H9 (cell line): ENCODE data around the gene DIS3L2. TPM values are rescaled to one million over a fixed set of nuclear protein-coding genes. Genes with fewer than 3 reads are reported as not detected.

Experiments
- DNase-seq: peaks from one replicate; pipeline ENCODE4 v3.0.0-alpha.2; 2017
- H2AFZ ChIP-seq: one replicate; pipeline ENCODE4 v1.6.1; 2013; ENCODE audit warnings: mild to moderate bottlenecking, low read length, control low read depth, moderate library complexity
- H2AK5ac ChIP-seq: 2 replicates; pipeline ENCODE4 v1.6.1; 2013; ENCODE audit warnings: low read length, control low read depth, mixed read lengths; ENCODE audit not compliant: insufficient read length
- H2BK120ac ChIP-seq: one replicate; pipeline ENCODE4 v1.6.1; 2013; ENCODE audit warnings: low read depth, mild to moderate bottlenecking, low read length, control low read depth, inconsistent platforms; ENCODE audit not compliant: poor library complexity, severe bottlenecking
- H2BK12ac ChIP-seq: 2 replicates; pipeline ENCODE4 v1.6.1; 2013; ENCODE audit warnings: low read length, control low read depth, mixed read lengths, low read depth; ENCODE audit not compliant: insufficient read length
- H2BK15ac ChIP-seq: 2 replicates; pipeline ENCODE4 v1.6.1; 2013; ENCODE audit warnings: low read depth, low read length, control low read depth
- H2BK20ac ChIP-seq: one replicate; pipeline ENCODE4 v1.6.1; 2013; ENCODE audit warnings: low read depth, mild to moderate bottlenecking, low read length, control low read depth, inconsistent platforms; ENCODE audit not compliant: poor library complexity, severe bottlenecking
- H2BK5ac ChIP-seq: 2 replicates; pipeline ENCODE4 v1.6.1; 2013; ENCODE audit warnings: low read length, control low read depth, mixed read lengths; ENCODE audit not compliant: insufficient read length
- H3K14ac ChIP-seq: 2 replicates; pipeline ENCODE4 v1.6.1; 2013; ENCODE audit warnings: low read length, control low read depth; ENCODE audit not compliant: insufficient read depth
- H3K18ac ChIP-seq: 2 replicates; pipeline ENCODE4 v1.6.1; 2013; ENCODE audit warnings: low read depth, mild to moderate bottlenecking, mixed read lengths, low read length, control low read depth; ENCODE audit not compliant: insufficient read length
- H3K23ac ChIP-seq: 2 replicates; pipeline ENCODE4 v1.6.1; 2013; ENCODE audit warnings: low read length, control low read depth, mixed read lengths, low read depth; ENCODE audit not compliant: insufficient read length
- H3K23me2 ChIP-seq: 2 replicates; pipeline ENCODE4 v1.6.1; 2013; ENCODE audit warnings: low read depth, mild to moderate bottlenecking, mixed read lengths, low read length, control low read depth; ENCODE audit not compliant: insufficient read length, poor library complexity, severe bottlenecking
- H3K27ac ChIP-seq: 2 replicates; pipeline ENCODE4 v1.5.1; 2013; ENCODE audit warnings: low read length, control low read depth, mixed read lengths, low read depth; ENCODE audit not compliant: insufficient read length
- H3K27me3 ChIP-seq: 2 replicates; pipeline ENCODE4 v1.6.1; 2013; ENCODE audit warnings: low read length, control low read depth, inconsistent platforms; ENCODE audit not compliant: insufficient read depth
- H3K4ac ChIP-seq: 2 replicates; pipeline ENCODE4 v1.6.1; 2013; ENCODE audit warnings: low read depth, mild to moderate bottlenecking, control low read depth, inconsistent platforms, low read length, moderate library complexity
- H3K4me1 ChIP-seq: 2 replicates; pipeline ENCODE4 v1.6.1; 2013; ENCODE audit warnings: low read length, control low read depth, inconsistent platforms; ENCODE audit not compliant: insufficient read depth
- H3K4me2 ChIP-seq: 2 replicates; pipeline ENCODE4 v1.6.1; 2013; ENCODE audit warnings: low read length, control low read depth, mixed read lengths; ENCODE audit not compliant: insufficient read length, insufficient read depth
- H3K56ac ChIP-seq: 2 replicates; pipeline ENCODE4 v1.6.1; 2013; ENCODE audit warnings: low read depth, mild to moderate bottlenecking, mixed read lengths, low read length, control low read depth; ENCODE audit not compliant: insufficient read length
- H3K79me1 ChIP-seq: 2 replicates; pipeline ENCODE4 v1.6.1; 2013; ENCODE audit warnings: low read depth, mild to moderate bottlenecking, moderate library complexity, low read length, control low read depth, inconsistent platforms; ENCODE audit not compliant: insufficient read depth, poor library complexity, severe bottlenecking
- H3K79me2 ChIP-seq: 2 replicates; pipeline ENCODE4 v1.6.1; 2013; ENCODE audit warnings: low read length, control low read depth, inconsistent platforms; ENCODE audit not compliant: insufficient read depth
- H3K9ac ChIP-seq: 2 replicates; pipeline ENCODE4 v1.6.1; 2013; ENCODE audit warnings: low read length, control low read depth, mixed read lengths; ENCODE audit not compliant: insufficient read length; ENCODE audit errors: extremely low read depth
- H3K9me3 ChIP-seq: one replicate; pipeline ENCODE4 v1.6.1; 2013; ENCODE audit warnings: low read depth, low read length, inconsistent platforms; ENCODE audit not compliant: control insufficient read depth
- H3T11ph ChIP-seq: one replicate; pipeline ENCODE4 v1.6.1; 2013; ENCODE audit warnings: mild to moderate bottlenecking, low read length, control low read depth, inconsistent platforms
- H4K20me1 ChIP-seq: one replicate; pipeline ENCODE4 v1.6.1; 2013; ENCODE audit not compliant: control insufficient read depth, insufficient read length, insufficient read depth
- H4K5ac ChIP-seq: 2 replicates; pipeline ENCODE4 v1.6.1; 2013; ENCODE audit warnings: low read depth, mild to moderate bottlenecking, mixed read lengths, low read length, control low read depth; ENCODE audit not compliant: insufficient read length
- H4K8ac ChIP-seq: replicated peaks from 2 replicates; pipeline ENCODE4 v1.6.1; 2013; ENCODE audit warnings: low read length, control low read depth, mixed read lengths, low read depth; ENCODE audit not compliant: insufficient read length
- H4K91ac ChIP-seq: 2 replicates; pipeline ENCODE4 v1.6.1; 2013; ENCODE audit warnings: low read depth, mild to moderate bottlenecking, moderate library complexity, mixed read lengths, low read length, control low read depth; ENCODE audit not compliant: insufficient read length
- H3K27ac Mint-ChIP-seq, 3 experiments: 2 replicates in 2 of 3; 3 replicates in 1 of 3; pipeline ENCODE4 v1.8.0; 2020 to 2021; ENCODE audit warnings: mixed read lengths in 3 of 3, mild to moderate bottlenecking in 1 of 3, moderate library complexity in 1 of 3
- H3K27me3 Mint-ChIP-seq: 2 replicates; pipeline ENCODE4 v1.8.0; 2021; ENCODE audit warnings: low read depth, mild to moderate bottlenecking, moderate library complexity, mixed read lengths
- H3K36me3 Mint-ChIP-seq, 3 experiments: 2 replicates in 2 of 3; 3 replicates in 1 of 3; pipeline ENCODE4 v1.8.0; 2020 to 2021; ENCODE audit warnings: low read depth in 3 of 3, mixed read lengths in 3 of 3; ENCODE audit not compliant: insufficient read depth in 1 of 3
- H3K4me1 Mint-ChIP-seq, 2 experiments: 2 replicates each; pipeline ENCODE4 v1.8.0; 2020; ENCODE audit warnings: mixed read lengths in 2 of 2
- H3K4me3 Mint-ChIP-seq, 2 experiments: 2 replicates in 1 of 2; 3 replicates in 1 of 2; pipeline ENCODE4 v1.8.0; 2020 to 2021; ENCODE audit warnings: mild to moderate bottlenecking in 2 of 2, mixed read lengths in 2 of 2, moderate library complexity in 1 of 2
- H3K9me3 Mint-ChIP-seq, 2 experiments: 2 replicates in 1 of 2; 3 replicates in 1 of 2; pipeline ENCODE4 v1.8.0; 2020; ENCODE audit warnings: mild to moderate bottlenecking in 2 of 2, mixed read lengths in 2 of 2, moderate library complexity in 1 of 2
- CTCF ChIP-seq: fragments of 200-600 bp; sonication (generic); conservative IDR thresholded peaks from 3 replicates; pipeline ENCODE4 v1.8.0; 2021; ENCODE audit warnings: antibody characterized with exemption, mild to moderate bottlenecking
- WGBS: extraction: QIAGEN DNeasy Blood & Tissue Kit; methylation state at CpG from one replicate; pipeline ENCODE4 v1.1.7; 2013; ENCODE audit warnings: missing lambda C conversion rate, low lambda C conversion rate, mixed read lengths; ENCODE audit not compliant: insufficient read length; ENCODE audit errors: extremely low coverage; 5-methylcytosine and 5-hydroxymethylcytosine counted together
- total RNA-seq: library from RNA; stranded (reverse); gene quantifications from 2 replicates; pipeline ENCODE4 v1.2.1, GENCODE V29; 2021

The DIS3L2 gene
- total RNA-seq, 1 experiment from 2014 or later: 28.1 TPM

GRCh38 chr2:232367591-232368233 lies 406.2 kb downstream of the DIS3L2 start:
- Histone ChIP-seq H3K23me2 (no peaks in the 10 kb centered on the region), H3K27ac (no peak overlapping the region), H2BK20ac (no peak overlapping the region), H2BK12ac (no peak overlapping the region), H3K4me2 (no peak overlapping the region), H3K27me3 (no peaks in the 10 kb centered on the region), H2AK5ac (no peak overlapping the region), H3K9ac (no peak overlapping the region), H2BK15ac (no peak overlapping the region), H2BK5ac (no peak overlapping the region), H3K23ac (no peak overlapping the region), H3K14ac (no peak overlapping the region), H3K18ac (no peak overlapping the region), H2AFZ (no peak overlapping the region), H3K79me1 (no peaks in the 10 kb centered on the region), H4K91ac (no peak overlapping the region), H3T11ph (no peak overlapping the region), H4K20me1 (no peaks in the 10 kb centered on the region), H3K4me1 (no peaks in the 10 kb centered on the region), H3K79me2 (no peaks in the 10 kb centered on the region), H3K4ac (no peak overlapping the region), H4K8ac (no peak overlapping the region), H4K5ac (no peak overlapping the region), H3K56ac (no peak overlapping the region), H3K9me3 (no peaks in the 10 kb centered on the region), H2BK120ac (no peak overlapping the region)
- no peaks in the 10 kb centered on the region for H3K9me3 Mint-ChIP-seq
- peaks cover 12 to 35% of the 10 kb centered on the region in 2 experiments for H3K4me1 Mint-ChIP-seq
- no peaks in the 10 kb centered on the region; a peak in 2 of 7 replicates for H3K36me3 Mint-ChIP-seq
- DNase-seq: peak; percentile 87
- no peak overlapping the region for H3K4me3 Mint-ChIP-seq
- peak; percentile 73 for TF ChIP-seq CTCF
- H3K27me3 Mint-ChIP-seq: peaks cover 4% of the 10 kb centered on the region; the same call in 1 of the 2 replicates
- no CpG with 5 or more reads among the region's 13 CpGs for WGBS
- H3K27ac Mint-ChIP-seq: peak overlapping the region in 1 of 3 experiments; percentile 40; a peak in 1 of 7 replicates
